DLD1 (cell line): ENCODE results near the gene C15orf61.

ENCODE experiments used
- in situ Hi-C: cut with HindIII; loops from 2 replicates; pipeline ENCODE4 v1.10.0; 2017; ENCODE audit warnings: low sequenced_read_pairs

C15orf61 gene

GRCh38 chr15:67512933-67513714 lies 7.8 kb upstream of the C15orf61 start:
- in situ Hi-C loops, result no loop called here

- in situ Hi-C loops, result no loop called here
Measured at GRCh38 chr15:67515090-67515489, 5.8 kb upstream of the C15orf61 start.

- in situ Hi-C loops, result no loop called here
Measured at GRCh38 chr15:67515557-67515956, 5.4 kb upstream of the C15orf61 start.

GRCh38 chr15:67520321-67521028 lies 456 bp upstream of the C15orf61 start:
- in situ Hi-C loops, result no loop called here

GRCh38 chr15:67521783-67522568 lies 1.0 kb downstream of the C15orf61 start:
- in situ Hi-C loops, result no loop called here

GRCh38 chr15:67523330-67523729 lies 2.4 kb downstream of the C15orf61 start:
- in situ Hi-C loops, result no loop called here

- in situ Hi-C loops, result no loop called here
Measured at GRCh38 chr15:67524235-67524634, 3.3 kb downstream of the C15orf61 start.

GRCh38 chr15:67528513-67528912 lies 7.6 kb downstream of the C15orf61 start:
- in situ Hi-C loops, result loop anchor here (5.0 kb wide), 1 partner anchor 34 kb away; no protein-coding TSS in a partner anchor

- in situ Hi-C loops, result no loop called here
Measured at GRCh38 chr15:67531379-67531914, 10.5 kb downstream of the C15orf61 start.

- in situ Hi-C loops, result no loop called here
Measured at GRCh38 chr15:67533873-67534272, 12.9 kb downstream of the C15orf61 start.

GRCh38 chr15:67534360-67534759 lies 13.4 kb downstream of the C15orf61 start:
- in situ Hi-C loops, result no loop called here

GRCh38 chr15:67537771-67538170 lies 16.8 kb downstream of the C15orf61 start:
- in situ Hi-C loops, result no loop called here

GRCh38 chr15:67542420-67543347 lies 21.8 kb downstream of the C15orf61 start, which contains the start of gene MAP2K5:
MAP2K5 (plus strand) TSS chr15:67542703; CDS start chr15:67543336, 633 bp downstream.
- in situ Hi-C loops, result no loop called here

- in situ Hi-C loops, result no loop called here
Measured at GRCh38 chr15:67543348-67543718, 22.4 kb downstream of the C15orf61 start.

- in situ Hi-C loops, result no loop called here
Measured at GRCh38 chr15:67544475-67544874, 23.5 kb downstream of the C15orf61 start.

GRCh38 chr15:67545864-67546263 lies 24.9 kb downstream of the C15orf61 start:
- in situ Hi-C loops, result no loop called here

- in situ Hi-C loops, result no loop called here
Measured at GRCh38 chr15:67547064-67547463, 26.1 kb downstream of the C15orf61 start.

GRCh38 chr15:67547836-67548235 lies 26.9 kb downstream of the C15orf61 start:
- in situ Hi-C loops, result no loop called here

GRCh38 chr15:67548236-67548852 lies 27.4 kb downstream of the C15orf61 start:
- in situ Hi-C loops, result no loop called here
